Measurements from ENCODE around the gene LRRFIP2.
"Not testable (repeated sequence)": the region's sequence is repeated elsewhere in the genome, so short reads cannot be mapped to it uniquely, and the experiment has no call there.

LRRFIP2 gene

DNA sequence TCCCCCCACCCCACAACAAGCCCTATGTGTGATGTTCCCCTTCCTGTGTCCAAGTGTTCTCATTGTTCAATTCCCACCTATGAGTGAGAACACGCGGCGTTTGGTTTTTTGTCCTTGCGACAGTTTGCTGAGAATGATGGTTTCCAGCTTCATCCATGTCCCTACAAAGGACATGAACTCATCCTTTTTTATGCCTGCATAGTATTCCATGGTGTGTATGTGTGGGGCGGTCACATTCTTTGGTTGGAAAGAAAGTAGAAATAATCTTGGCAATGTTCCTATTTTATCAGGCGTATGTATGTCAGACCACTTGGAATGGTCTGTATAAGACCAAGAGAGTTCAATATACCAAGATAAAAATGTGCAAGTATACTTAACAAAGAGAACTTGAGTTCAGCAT lies 52.3 kb downstream of the LRRFIP2 start:
- not testable (repeated sequence) for H3K27ac Mint-ChIP-seq (ENCODE audit: low read depth)

DNA sequence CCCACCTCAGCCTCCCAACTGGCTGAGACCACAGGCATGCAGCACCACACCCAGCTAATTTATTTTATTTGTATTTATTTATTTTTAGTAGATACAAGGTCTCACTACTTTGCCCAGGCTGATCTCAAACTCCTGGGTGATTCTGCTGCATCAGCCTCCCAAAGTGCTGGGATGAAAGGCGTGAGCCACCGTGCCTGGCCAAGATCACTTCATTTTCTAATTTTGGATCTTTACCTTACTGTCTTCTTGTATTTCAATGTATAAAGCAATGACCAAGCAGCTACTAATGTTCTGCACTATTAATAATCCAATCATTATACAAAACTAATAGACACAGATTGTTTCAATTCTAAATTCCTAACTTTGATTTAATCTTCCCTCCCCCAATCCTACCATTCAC lies 56.2 kb downstream of the LRRFIP2 start:
- DNase-seq (ENCODE audit: low spot score in 2 of 2) (no peak), ATAC-seq (replicated peaks; ENCODE audit: extremely low read depth, poor library complexity, severe bottlenecking) (no peak)
- Mint-ChIP-seq H3K4me1 (no peaks in the 10 kb centered on the region), H3K9me3 (no peaks in the 10 kb centered on the region), H3K27me3 (no peaks in the 10 kb centered on the region), H3K4me3 (no peak overlapping the region), H3K36me3 (ENCODE audit: insufficient read depth) (peaks cover 4% of the 10 kb centered on the region), H3K27ac (ENCODE audit: low read depth) (no peak overlapping the region)

More for the DNA sequence above, 52.3 kb downstream of the LRRFIP2 start:
- not testable (repeated sequence) for H3K4me1 Mint-ChIP-seq; H3K36me3 Mint-ChIP-seq (ENCODE audit: insufficient read depth); H3K9me3 Mint-ChIP-seq; H3K4me3 Mint-ChIP-seq; H3K27me3 Mint-ChIP-seq; ATAC-seq (replicated peaks; ENCODE audit: extremely low read depth, poor library complexity, severe bottlenecking); DNase-seq (ENCODE audit: low spot score in 2 of 2)

DNA sequence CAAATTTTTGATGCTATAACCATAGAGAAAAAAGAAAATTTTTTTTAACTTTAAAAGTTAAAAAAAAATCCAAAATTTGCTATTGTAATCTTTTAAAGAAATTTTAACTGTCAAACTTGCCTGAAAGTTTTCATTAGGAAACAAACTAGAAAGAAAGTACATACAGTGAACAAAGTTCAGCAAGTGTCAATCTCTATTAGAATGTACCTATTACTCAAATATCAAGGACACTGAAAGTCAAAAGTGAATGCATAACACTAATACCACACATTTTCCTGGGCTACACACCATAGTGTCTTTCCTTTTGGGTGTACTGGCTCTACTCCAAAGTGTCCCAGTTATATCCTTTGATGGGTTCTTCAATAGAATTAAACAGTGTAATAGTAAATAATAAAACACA lies 56.8 kb downstream of the LRRFIP2 start:
- Mint-ChIP-seq H3K4me1 (no peaks in the 10 kb centered on the region), H3K27ac (ENCODE audit: low read depth) (no peak overlapping the region), H3K36me3 (ENCODE audit: insufficient read depth) (peaks cover 4% of the 10 kb centered on the region), H3K4me3 (no peak overlapping the region), H3K27me3 (no peaks in the 10 kb centered on the region), H3K9me3 (no peaks in the 10 kb centered on the region)
- ATAC-seq (replicated peaks; ENCODE audit: extremely low read depth, poor library complexity, severe bottlenecking) (no peak), DNase-seq (ENCODE audit: low spot score in 2 of 2) (no peak)

DNA sequence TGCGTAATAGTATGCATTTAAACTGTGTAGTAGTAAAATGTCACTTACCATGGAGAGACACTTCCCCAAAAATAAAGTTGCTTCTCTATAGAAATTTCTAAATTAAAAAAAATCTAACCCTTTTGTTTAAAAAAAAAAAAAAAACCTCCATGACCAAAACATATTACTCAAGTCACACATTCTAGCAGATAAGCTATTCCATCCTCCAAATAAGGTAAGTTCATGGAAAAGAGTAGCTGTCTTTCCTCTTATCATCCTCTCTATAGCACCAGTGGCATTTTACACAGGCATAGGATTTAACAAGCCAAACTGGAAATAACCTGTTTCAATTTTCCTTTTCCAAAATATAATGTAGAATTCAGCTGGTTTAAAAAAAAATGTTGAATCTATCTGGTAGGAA lies 57.4 kb downstream of the LRRFIP2 start:
- H3K36me3 Mint-ChIP-seq (ENCODE audit: insufficient read depth): peaks cover 4% of the 10 kb centered on the region
- no peak overlapping the region for H3K4me3 Mint-ChIP-seq
- H3K9me3 Mint-ChIP-seq: no peaks in the 10 kb centered on the region
- H3K27me3 Mint-ChIP-seq: no peaks in the 10 kb centered on the region
- no peak overlapping the region for H3K27ac Mint-ChIP-seq (ENCODE audit: low read depth)
- H3K4me1 Mint-ChIP-seq: no peaks in the 10 kb centered on the region
- DNase-seq (ENCODE audit: low spot score in 2 of 2) (no peak), ATAC-seq (replicated peaks; ENCODE audit: extremely low read depth, poor library complexity, severe bottlenecking) (no peak)

DNA sequence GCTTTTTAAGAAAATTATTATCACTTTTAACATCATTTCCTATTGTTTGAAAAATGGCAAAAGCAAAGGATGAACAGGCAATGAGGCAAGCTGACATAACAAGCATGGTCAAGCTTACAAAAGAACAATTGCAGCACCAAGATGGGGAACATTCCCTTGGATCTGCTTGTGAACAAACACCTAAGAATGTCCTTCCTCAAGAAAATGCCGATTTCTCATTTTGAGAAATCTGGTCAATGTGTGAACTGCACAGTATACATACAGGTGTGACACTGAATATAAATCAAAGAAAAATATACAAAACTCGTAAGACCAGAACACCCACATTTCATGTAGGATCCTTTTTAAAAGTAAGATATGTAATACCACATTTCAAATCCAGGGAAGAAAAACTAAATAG lies 58.9 kb downstream of the LRRFIP2 start:
- peaks cover 4% of the 10 kb centered on the region for H3K36me3 Mint-ChIP-seq (ENCODE audit: insufficient read depth)
- ATAC-seq (replicated peaks; ENCODE audit: extremely low read depth, poor library complexity, severe bottlenecking): no peak
- no peak for DNase-seq (ENCODE audit: low spot score in 2 of 2)
- no peak overlapping the region for H3K27ac Mint-ChIP-seq (ENCODE audit: low read depth)
- no peaks in the 10 kb centered on the region for H3K4me1 Mint-ChIP-seq
- no peaks in the 10 kb centered on the region for H3K9me3 Mint-ChIP-seq
- H3K4me3 Mint-ChIP-seq: no peak overlapping the region
- no peaks in the 10 kb centered on the region for H3K27me3 Mint-ChIP-seq

DNA sequence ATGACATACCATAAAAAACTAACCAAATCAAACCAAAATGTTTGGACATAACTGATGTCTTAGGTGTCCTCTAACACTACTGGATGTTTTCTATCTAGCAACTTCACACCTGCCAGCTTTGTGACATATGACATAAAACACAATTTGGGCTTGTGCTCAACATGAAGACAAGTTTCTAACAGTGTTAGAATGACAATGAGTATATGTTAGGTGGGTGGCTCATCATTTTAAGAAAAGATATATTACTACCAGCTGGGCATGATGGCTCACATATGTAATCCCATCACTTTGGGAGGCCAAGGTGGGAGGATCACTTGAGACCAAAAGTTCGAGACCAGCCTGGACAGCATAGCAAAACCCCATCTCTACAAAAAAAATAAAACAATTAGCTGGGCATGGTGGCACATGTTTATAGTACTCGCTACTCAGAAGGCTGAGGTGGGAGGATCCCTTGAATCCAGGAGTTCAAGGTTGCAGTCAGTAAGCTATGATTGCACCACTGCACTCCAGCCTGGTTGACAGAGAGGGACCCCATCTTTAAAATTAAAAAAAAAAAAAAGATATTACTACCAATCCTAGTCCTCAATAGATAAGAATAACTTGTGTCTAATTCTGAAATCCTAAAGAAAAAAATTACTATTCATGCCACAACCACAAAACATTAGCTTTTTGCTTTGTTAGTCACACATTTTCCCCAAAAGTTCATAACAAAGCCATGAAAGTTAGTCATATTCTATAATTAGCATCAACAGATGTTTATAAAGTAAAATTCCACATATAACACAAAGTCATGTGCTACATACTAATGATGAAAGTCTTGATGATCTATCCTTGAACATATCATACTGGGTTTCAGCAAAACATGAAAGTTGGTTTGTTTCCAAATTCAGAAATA lies 59.9 kb downstream of the LRRFIP2 start:
- H3K27me3 Mint-ChIP-seq: no peaks in the 10 kb centered on the region
- no peak for DNase-seq (ENCODE audit: low spot score in 2 of 2)
- H3K4me1 Mint-ChIP-seq: no peaks in the 10 kb centered on the region
- H3K4me3 Mint-ChIP-seq: no peak overlapping the region
- peaks cover 4% of the 10 kb centered on the region for H3K36me3 Mint-ChIP-seq (ENCODE audit: insufficient read depth)
- no peaks in the 10 kb centered on the region for H3K9me3 Mint-ChIP-seq
- no peak overlapping the region for H3K27ac Mint-ChIP-seq (ENCODE audit: low read depth)
- ATAC-seq (replicated peaks; ENCODE audit: extremely low read depth, poor library complexity, severe bottlenecking): no peak

DNA sequence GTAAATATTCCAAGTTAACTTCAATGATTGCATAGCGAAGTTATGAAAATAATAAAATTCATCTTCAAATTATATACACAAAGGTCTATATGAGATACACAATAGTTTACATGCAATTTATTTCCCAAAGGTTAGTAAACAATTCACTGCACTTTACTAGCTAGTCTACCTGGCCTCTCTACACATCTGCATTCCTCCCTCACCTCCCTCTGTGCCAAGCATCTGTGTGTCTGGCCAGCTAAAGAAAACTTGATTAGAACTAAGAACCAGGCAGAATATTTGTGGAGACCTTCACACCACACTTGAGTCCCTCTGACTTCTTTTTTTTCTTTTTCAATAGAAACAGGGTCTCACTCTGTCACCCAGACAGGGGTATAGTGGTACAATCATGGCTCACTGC lies 61.4 kb downstream of the LRRFIP2 start:
- Mint-ChIP-seq H3K9me3 (no peaks in the 10 kb centered on the region), H3K4me3 (no peak overlapping the region), H3K27me3 (no peaks in the 10 kb centered on the region), H3K36me3 (ENCODE audit: insufficient read depth) (peaks cover 4% of the 10 kb centered on the region), H3K4me1 (no peaks in the 10 kb centered on the region), H3K27ac (ENCODE audit: low read depth) (no peak overlapping the region)
- DNase-seq (ENCODE audit: low spot score in 2 of 2): no peak
- no peak for ATAC-seq (replicated peaks; ENCODE audit: extremely low read depth, poor library complexity, severe bottlenecking)

DNA sequence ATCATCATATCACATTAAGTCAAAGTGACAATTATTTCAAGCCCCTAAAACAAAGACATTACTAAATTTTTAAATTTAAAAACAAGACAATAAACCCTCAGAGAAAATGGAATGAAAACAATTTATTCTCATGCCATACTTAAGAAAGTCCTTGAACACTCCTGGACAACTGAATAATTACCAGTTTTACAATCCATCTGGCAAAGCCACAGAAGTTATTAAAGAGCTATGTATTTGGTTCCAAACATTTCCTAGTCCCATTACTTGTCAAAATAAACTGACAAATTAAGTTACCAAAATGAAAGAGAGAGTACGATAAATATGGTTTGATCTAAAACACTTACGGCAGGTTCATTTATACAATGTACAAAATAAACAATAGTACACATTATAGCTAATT lies 63.2 kb downstream of the LRRFIP2 start:
- Mint-ChIP-seq H3K27ac (ENCODE audit: low read depth) (no peak overlapping the region), H3K27me3 (no peaks in the 10 kb centered on the region), H3K4me3 (no peak overlapping the region), H3K4me1 (no peaks in the 10 kb centered on the region), H3K36me3 (ENCODE audit: insufficient read depth) (peaks cover 2% of the 10 kb centered on the region), H3K9me3 (no peaks in the 10 kb centered on the region)
- ATAC-seq (replicated peaks; ENCODE audit: extremely low read depth, poor library complexity, severe bottlenecking) (no peak), DNase-seq (ENCODE audit: low spot score in 2 of 2) (no peak)

DNA sequence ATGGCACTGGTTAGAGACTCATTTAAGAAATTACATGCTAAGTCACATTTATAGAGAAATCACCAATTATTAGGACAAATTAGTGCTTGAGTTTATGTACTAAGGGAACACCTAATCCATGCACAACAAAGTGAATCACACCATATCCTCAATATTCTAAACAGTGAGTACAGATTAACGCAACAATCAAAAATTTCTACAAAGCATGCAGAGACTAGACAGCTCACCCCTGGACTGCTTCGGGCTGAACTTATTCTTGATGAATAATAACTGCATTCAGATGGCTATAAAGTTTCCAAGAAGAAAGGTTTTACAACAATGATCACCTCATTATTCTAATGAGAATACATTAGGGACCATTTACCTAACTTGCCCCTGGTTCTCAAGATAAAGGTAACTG lies 66.5 kb downstream of the LRRFIP2 start:
- H3K4me3 Mint-ChIP-seq: no peak overlapping the region
- H3K36me3 Mint-ChIP-seq (ENCODE audit: insufficient read depth): peaks cover 1% of the 10 kb centered on the region
- H3K27me3 Mint-ChIP-seq: no peaks in the 10 kb centered on the region
- no peak for DNase-seq (ENCODE audit: low spot score in 2 of 2)
- no peak overlapping the region for H3K27ac Mint-ChIP-seq (ENCODE audit: low read depth)
- ATAC-seq (replicated peaks; ENCODE audit: extremely low read depth, poor library complexity, severe bottlenecking): no peak
- H3K4me1 Mint-ChIP-seq: peaks cover 5% of the 10 kb centered on the region
- H3K9me3 Mint-ChIP-seq: no peaks in the 10 kb centered on the region

DNA sequence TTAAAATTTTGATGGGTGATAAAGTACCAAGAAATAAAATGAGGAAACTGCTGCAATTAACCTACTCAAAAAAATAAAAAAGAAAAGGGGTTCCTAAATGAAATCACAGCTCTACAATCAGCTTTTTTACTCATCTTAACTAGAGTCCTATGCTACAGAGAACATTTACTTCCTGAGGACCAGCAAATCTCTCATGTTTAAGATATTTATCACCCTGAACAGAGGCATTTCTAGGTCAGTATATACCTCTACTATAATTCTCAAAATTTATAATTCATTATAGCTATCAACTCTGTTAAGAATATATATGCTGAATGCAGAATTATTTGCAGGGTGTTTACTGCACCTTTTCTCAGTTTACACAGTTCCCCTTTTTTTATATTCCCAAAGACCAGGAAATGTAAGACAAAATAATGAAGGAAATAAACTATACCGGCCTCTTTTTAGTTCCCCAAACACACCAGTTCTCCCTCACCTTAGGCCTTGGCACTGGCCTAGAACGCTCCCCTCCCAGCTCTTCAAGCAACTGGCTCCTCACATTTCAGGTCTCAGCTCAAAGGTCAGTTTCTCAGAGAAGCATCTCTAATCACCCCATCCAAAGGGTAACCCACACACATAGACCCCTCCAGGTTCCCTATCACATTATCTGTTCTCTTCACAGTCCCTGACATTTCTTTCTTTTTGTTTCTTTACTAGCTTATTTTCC lies 71.1 kb downstream of the LRRFIP2 start:
- Mint-ChIP-seq H3K4me1 (peaks cover 5% of the 10 kb centered on the region), H3K27ac (ENCODE audit: low read depth) (peak overlapping the region; percentile 24), H3K4me3 (no peak overlapping the region), H3K9me3 (no peaks in the 10 kb centered on the region), H3K36me3 (ENCODE audit: insufficient read depth) (peaks cover 1% of the 10 kb centered on the region), H3K27me3 (no peaks in the 10 kb centered on the region)
- no peak for DNase-seq (ENCODE audit: low spot score in 2 of 2)
- no peak for ATAC-seq (replicated peaks; ENCODE audit: extremely low read depth, poor library complexity, severe bottlenecking)

DNA sequence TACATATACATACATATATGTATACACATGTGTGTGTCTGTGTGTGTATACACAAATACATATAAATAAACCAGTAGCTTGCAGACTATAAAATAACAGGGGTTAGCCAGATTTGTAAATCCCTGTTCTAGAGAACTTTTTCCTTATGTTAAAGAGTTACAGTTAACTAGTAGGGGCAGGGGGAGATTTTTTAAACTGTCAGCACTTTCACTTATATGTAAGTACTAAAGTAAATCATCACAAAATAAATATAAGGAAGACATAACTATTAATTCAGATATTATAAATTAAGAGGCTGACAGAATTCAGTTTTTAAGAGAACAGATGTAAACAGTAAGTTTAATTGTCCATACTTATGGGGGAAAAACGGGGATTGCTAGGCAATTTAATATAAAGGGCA lies 74.0 kb downstream of the LRRFIP2 start:
- no peaks in the 10 kb centered on the region for H3K27me3 Mint-ChIP-seq
- H3K4me3 Mint-ChIP-seq: no peak overlapping the region
- no peak for ATAC-seq (replicated peaks; ENCODE audit: extremely low read depth, poor library complexity, severe bottlenecking)
- H3K27ac Mint-ChIP-seq (ENCODE audit: low read depth): no peak overlapping the region
- H3K36me3 Mint-ChIP-seq (ENCODE audit: insufficient read depth): peaks cover 1% of the 10 kb centered on the region
- H3K9me3 Mint-ChIP-seq: no peaks in the 10 kb centered on the region
- no peak for DNase-seq (ENCODE audit: low spot score in 2 of 2)
- peaks cover 5% of the 10 kb centered on the region for H3K4me1 Mint-ChIP-seq

DNA sequence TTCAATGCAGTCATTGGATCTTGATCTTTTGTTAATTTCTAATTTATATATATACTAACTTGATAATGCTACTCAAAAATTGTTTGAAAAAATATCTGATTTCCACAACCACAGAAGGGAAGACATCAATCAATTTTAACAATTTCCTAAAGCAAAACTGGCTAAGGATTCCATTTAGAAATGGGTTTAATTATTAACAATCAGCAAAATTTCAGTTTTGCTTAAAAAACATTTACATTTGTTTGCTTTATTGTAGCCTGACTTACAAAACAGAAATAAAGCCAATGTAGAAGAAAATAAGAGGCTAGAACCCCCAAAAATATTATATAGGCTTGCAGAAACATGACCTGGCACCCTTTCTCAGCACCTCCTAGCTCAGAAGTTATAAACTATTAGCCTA lies 74.9 kb downstream of the LRRFIP2 start:
- Mint-ChIP-seq H3K27ac (ENCODE audit: low read depth) (no peak overlapping the region), H3K4me1 (peaks cover 5% of the 10 kb centered on the region), H3K27me3 (no peaks in the 10 kb centered on the region), H3K36me3 (ENCODE audit: insufficient read depth) (peaks cover 4% of the 10 kb centered on the region), H3K9me3 (no peaks in the 10 kb centered on the region), H3K4me3 (no peak overlapping the region)
- ATAC-seq (replicated peaks; ENCODE audit: extremely low read depth, poor library complexity, severe bottlenecking) (no peak), DNase-seq (ENCODE audit: low spot score in 2 of 2) (no peak)

DNA sequence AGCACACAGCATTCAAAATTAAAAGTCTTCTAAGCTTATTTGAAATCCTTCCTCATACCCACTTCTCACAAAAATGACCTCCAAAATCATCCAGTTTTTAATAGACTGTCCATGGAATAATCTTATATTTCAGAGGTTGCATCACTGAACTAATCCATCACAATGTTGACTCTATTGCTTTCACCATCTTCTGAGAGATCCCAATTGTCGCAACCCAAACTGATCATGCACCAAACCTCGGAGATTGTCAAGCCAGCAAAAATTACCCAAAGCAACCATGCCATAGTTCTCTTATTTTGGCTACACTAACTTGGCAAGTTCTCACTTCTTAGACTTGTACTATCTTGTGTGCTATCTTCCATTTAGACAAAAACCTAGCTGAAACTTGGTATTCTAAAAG lies 75.5 kb downstream of the LRRFIP2 start:
- Mint-ChIP-seq H3K36me3 (ENCODE audit: insufficient read depth) (peaks cover 3% of the 10 kb centered on the region), H3K27ac (ENCODE audit: low read depth) (no peak overlapping the region), H3K4me3 (no peak overlapping the region), H3K4me1 (peaks cover 5% of the 10 kb centered on the region), H3K27me3 (no peaks in the 10 kb centered on the region), H3K9me3 (no peaks in the 10 kb centered on the region)
- DNase-seq (ENCODE audit: low spot score in 2 of 2) (no peak), ATAC-seq (replicated peaks; ENCODE audit: extremely low read depth, poor library complexity, severe bottlenecking) (no peak)
